Measurements from ENCODE around the gene SLMAP. TPM values are rescaled to one million over a fixed set of nuclear protein-coding genes. Genes with fewer than 3 reads are reported as not detected.

SLMAP gene
- total and polyA plus RNA-seq, 2 of the 4 experiments (the other 2 are of a cell fraction) = 15.5 to 26.5 TPM

- no peak overlapping the region for H3K23ac ChIP-seq (ENCODE audit: low read depth, low read length)
- no peak overlapping the region for H2BK120ac ChIP-seq (ENCODE audit: low read depth, low read length)
- H3K9ac ChIP-seq (ENCODE audit: low read depth, low read length) = no peak overlapping the region
- dilution Hi-C loops (cut with HindIII; ENCODE audit: low sequenced_read_pairs, unreplicated experiment) = no loop called here
- H3K27me3 ChIP-seq (ENCODE audit: control insufficient read depth, insufficient read depth, low read length) = no peaks in the 10 kb centered on the region
- H3K4ac ChIP-seq (ENCODE audit: low read depth, low read length) = no peak overlapping the region
- ChIA-PET POLR2A (ENCODE audit: unreplicated experiment) (no interaction called here), CTCF (interaction anchor here (0.6 kb wide), 1 partner anchor 19 kb away, joined by 7 read pairs; no protein-coding TSS in a partner anchor)
- H3K4me1 ChIP-seq (ENCODE audit: control insufficient read depth, insufficient read depth, low read length) = no peaks in the 10 kb centered on the region; the same call in 1 of the 2 replicates
- H4K5ac ChIP-seq (ENCODE audit: low read depth, low read length) = no peak overlapping the region
- no CpG with 5 or more reads among the region's 1 CpG for WGBS, 2 experiments (ENCODE audit: extremely low coverage in 2 of 2, insufficient read length in 1 of 2)
- no peak overlapping the region for H2AK9ac ChIP-seq (replicated peaks; ENCODE audit: low read depth, low read length, poor library complexity)
- DNase-seq (no peak), ATAC-seq (ENCODE audit: low read depth) (no peak)
- no peak overlapping the region for H2AFZ ChIP-seq (replicated peaks; ENCODE audit: low read length, poor library complexity)
- no peak overlapping the region for H3K56ac ChIP-seq (ENCODE audit: extremely low read depth, insufficient read depth, low read length)
- H3K27ac ChIP-seq (ENCODE audit: insufficient read depth, low read length) = no peak overlapping the region
- H3K4me3 ChIP-seq (ENCODE audit: insufficient read depth, low read depth, low read length) = no peak overlapping the region
- peaks cover 40% of the 10 kb centered on the region for H4K20me1 ChIP-seq (ENCODE audit: insufficient read depth, low read length)
- H3K9me1 ChIP-seq (ENCODE audit: insufficient read depth, low read length) = peaks cover 16% of the 10 kb centered on the region
- H2BK20ac ChIP-seq (ENCODE audit: low read depth, low read length) = no peak overlapping the region
- no peak for TF ChIP-seq MAFK (IDR thresholded peaks at IDR 0.05; ENCODE audit: low read depth, low read length)
- no peak for TF ChIP-seq POLR2A (IDR thresholded peaks at IDR 0.05; ENCODE audit: low read depth, low read length)
- no peak for TF ChIP-seq NFE2L2 (IDR thresholded peaks at IDR 0.05; ENCODE audit: low read depth, low read length)
- no peak overlapping the region for H3K14ac ChIP-seq (replicated peaks; ENCODE audit: low read depth, low read length)
- no peak overlapping the region for H2BK5ac ChIP-seq (ENCODE audit: low read depth, low read length, poor library complexity, severe bottlenecking)
- H2BK15ac ChIP-seq (ENCODE audit: low read depth, low read length) = no peak overlapping the region
- no peak overlapping the region for H4K91ac ChIP-seq (ENCODE audit: insufficient read depth, low read depth, low read length)
- H2AK5ac ChIP-seq (ENCODE audit: low read depth, low read length) = no peak overlapping the region
- H3K79me1 ChIP-seq (ENCODE audit: low read depth in 1 of 2, low read length in 2 of 2) = peaks cover 24 to 59% of the 10 kb centered on the region in 2 experiments
- no TSS peak for BruUV-seq (replicated peaks)
- intact Hi-C loops (cut with micrococcal nuclease) = no loop called here
- no peak overlapping the region for H3K4me2 ChIP-seq (ENCODE audit: low read depth, low read length)
- H3K36me3 ChIP-seq (ENCODE audit: control insufficient read depth, insufficient read depth, low read length) = no peaks in the 10 kb centered on the region
- H4K8ac ChIP-seq (ENCODE audit: low read depth in 2 of 2, low read length in 2 of 2) = no peak overlapping the region
- H3K9me3 ChIP-seq (ENCODE audit: control insufficient read depth, insufficient read depth, low read length) = no peaks in the 10 kb centered on the region
- in situ Hi-C loops (cut with MboI; ENCODE audit: low sequenced_read_pairs) = no loop called here
- no peak overlapping the region for H3K18ac ChIP-seq (ENCODE audit: low read depth, low read length)
Measured at GRCh38 chr3:57805266-57805665, 49.2 kb downstream of the SLMAP start.
